IMR-90 (cell line): ENCODE results near the gene SLC4A7. TPM values are rescaled to one million over a fixed set of nuclear protein-coding genes. Genes with fewer than 3 reads are reported as not detected.

Experiments
- ATAC-seq: fragments of 200-7000 bp; cut with Tn5 transposase; 2 replicates; pipeline ENCODE4 v1.9.1; 2020; ENCODE audit warnings: low read depth, mild to moderate bottlenecking, moderate library complexity
- BruUV-seq: library from RNA; stranded (reverse); fragments of 400-500 nt; replicated peaks from 2 replicates; lab custom pipeline; 2021; lab: Mats Ljungman, UMichigan
- CTCF ChIA-PET: fragments of 300-600 bp; formaldehyde crosslinking; extraction: SDS; loops from one replicate; lab custom pipeline; 2021; ENCODE audit warnings: antibody characterized with exemption; lab: Yijun Ruan, JAX
- POLR2A ChIA-PET: fragments of 300-600 bp; sonication (Branson Sonifier 250); formaldehyde crosslinking; loops from one replicate; lab custom pipeline; 2022; ENCODE audit warnings: antibody characterized with exemption; ENCODE audit not compliant: unreplicated experiment; lab: Charles Lee
- DNase-seq: peaks from one replicate; pipeline ENCODE4 v3.0.0; 2013
- H2AFZ ChIP-seq: replicated peaks from 2 replicates; pipeline ENCODE3; 2013; ENCODE audit warnings: low read length, mild to moderate bottlenecking; ENCODE audit not compliant: poor library complexity
- H2AK5ac ChIP-seq: 2 replicates; pipeline ENCODE4 v1.6.1; 2013; ENCODE audit warnings: low read depth, low read length, inconsistent platforms
- H2AK9ac ChIP-seq: replicated peaks from 2 replicates; pipeline ENCODE3; 2013; ENCODE audit warnings: mild to moderate bottlenecking, low read depth, low read length, moderate library complexity; ENCODE audit not compliant: poor library complexity
- H2BK120ac ChIP-seq: 2 replicates; pipeline ENCODE4 v1.6.1; 2013; ENCODE audit warnings: low read depth, low read length, inconsistent platforms
- H2BK15ac ChIP-seq: 3 replicates; pipeline ENCODE4 v1.6.1; 2013; ENCODE audit warnings: low read depth, low read length, inconsistent platforms
- H2BK20ac ChIP-seq: 2 replicates; pipeline ENCODE4 v1.6.1; 2013; ENCODE audit warnings: low read depth, mild to moderate bottlenecking, inconsistent platforms, low read length, moderate library complexity
- H2BK5ac ChIP-seq: 2 replicates; pipeline ENCODE4 v1.6.1; 2013; ENCODE audit warnings: mild to moderate bottlenecking, low read depth, low read length, inconsistent platforms; ENCODE audit not compliant: poor library complexity, severe bottlenecking
- H3K14ac ChIP-seq: replicated peaks from 2 replicates; pipeline ENCODE4 v1.6.1; 2013; ENCODE audit warnings: low read depth, low read length, inconsistent platforms
- H3K18ac ChIP-seq: 2 replicates; pipeline ENCODE4 v1.6.1; 2013; ENCODE audit warnings: low read depth, low read length, control low read depth
- H3K23ac ChIP-seq: 2 replicates; pipeline ENCODE4 v1.6.1; 2013; ENCODE audit warnings: low read depth, low read length, inconsistent platforms
- H3K27ac ChIP-seq: 2 replicates; pipeline ENCODE4 v1.5.1; 2013; ENCODE audit warnings: mild to moderate bottlenecking, control low read depth, low read length; ENCODE audit not compliant: insufficient read depth
- H3K27me3 ChIP-seq: 2 replicates; pipeline ENCODE4 v1.6.1; 2013; ENCODE audit warnings: low read length; ENCODE audit not compliant: control insufficient read depth, insufficient read depth
- H3K36me3 ChIP-seq: 2 replicates; pipeline ENCODE4 v1.6.1; 2013; ENCODE audit warnings: low read length, mixed read lengths; ENCODE audit not compliant: control insufficient read depth, insufficient read depth
- H3K4ac ChIP-seq: 2 replicates; pipeline ENCODE4 v1.6.1; 2013; ENCODE audit warnings: low read depth, low read length, inconsistent platforms
- H3K4me1 ChIP-seq: 2 replicates; pipeline ENCODE4 v1.6.1; 2013; ENCODE audit warnings: low read length, mixed read lengths; ENCODE audit not compliant: control insufficient read depth, insufficient read depth
- H3K4me2 ChIP-seq: 2 replicates; pipeline ENCODE4 v1.6.1; 2013; ENCODE audit warnings: low read depth, mild to moderate bottlenecking, control low read depth, low read length, moderate library complexity
- H3K4me3 ChIP-seq: 2 replicates; pipeline ENCODE4 v1.5.1; 2013; ENCODE audit warnings: low read depth, mild to moderate bottlenecking, control low read depth, low read length, moderate library complexity; ENCODE audit not compliant: insufficient read depth
- H3K56ac ChIP-seq: 2 replicates; pipeline ENCODE4 v1.6.1; 2013; ENCODE audit warnings: low read length, inconsistent platforms; ENCODE audit not compliant: insufficient read depth; ENCODE audit errors: extremely low read depth
- H3K79me1 ChIP-seq, 2 experiments: 2 replicates each; pipeline ENCODE4 v1.6.1; 2013; ENCODE audit warnings: low read length in 2 of 2, inconsistent platforms in 1 of 2, low read depth in 1 of 2
- H3K9ac ChIP-seq: 2 replicates; pipeline ENCODE4 v1.6.1; 2013; ENCODE audit warnings: low read depth, low read length, control low read depth
- H3K9me1 ChIP-seq: 2 replicates; pipeline ENCODE4 v1.6.1; 2013; ENCODE audit warnings: low read length, inconsistent platforms; ENCODE audit not compliant: insufficient read depth
- H3K9me3 ChIP-seq: 2 replicates; pipeline ENCODE4 v1.6.1; 2013; ENCODE audit warnings: low read length; ENCODE audit not compliant: control insufficient read depth, insufficient read depth
- H4K20me1 ChIP-seq: 2 replicates; pipeline ENCODE4 v1.6.1; 2013; ENCODE audit warnings: low read length, inconsistent platforms; ENCODE audit not compliant: insufficient read depth
- H4K5ac ChIP-seq: 2 replicates; pipeline ENCODE4 v1.6.1; 2013; ENCODE audit warnings: mild to moderate bottlenecking, low read depth, low read length, control low read depth
- H4K8ac ChIP-seq, 2 experiments: 2 replicates each; pipeline ENCODE4 v1.6.1; 2013; ENCODE audit warnings: low read depth in 2 of 2, low read length in 2 of 2, control low read depth in 1 of 2, inconsistent platforms in 1 of 2
- H4K91ac ChIP-seq: 2 replicates; pipeline ENCODE4 v1.6.1; 2013; ENCODE audit warnings: low read depth, low read length, inconsistent platforms; ENCODE audit not compliant: insufficient read depth
- BHLHE40 ChIP-seq: fragments of 150-350 bp; IDR thresholded peaks from 2 replicates; pipeline ENCODE4 v1.6.1; 2016; ENCODE audit warnings: mild to moderate bottlenecking, low read depth, low read length
- MAFK ChIP-seq: IDR thresholded peaks from 2 replicates; pipeline ENCODE4 v1.6.1; 2012; ENCODE audit warnings: low read depth, low read length, improper control_type of control experiment
- MAZ ChIP-seq: IDR thresholded peaks from 2 replicates; pipeline ENCODE4 v1.6.1; 2012; ENCODE audit warnings: low read depth, mild to moderate bottlenecking, low read length, improper control_type of control experiment, moderate library complexity, borderline replicate concordance
- MXI1 ChIP-seq: IDR thresholded peaks from 2 replicates; pipeline ENCODE4 v1.6.1; 2012; ENCODE audit warnings: low read depth, mild to moderate bottlenecking, low read length, moderate library complexity, borderline replicate concordance
- RAD21 ChIP-seq: IDR thresholded peaks from 2 replicates; pipeline ENCODE4 v1.6.1; 2012; ENCODE audit warnings: low read length, improper control_type of control experiment
- RCOR1 ChIP-seq: IDR thresholded peaks from 2 replicates; pipeline ENCODE4 v1.6.1; 2012; ENCODE audit warnings: mild to moderate bottlenecking, low read length, improper control_type of control experiment; ENCODE audit not compliant: insufficient replicate concordance
- SMC3 ChIP-seq: fragments of 150-350 bp; IDR thresholded peaks from 2 replicates; pipeline ENCODE4 v1.6.1; 2016; ENCODE audit warnings: low read depth, mild to moderate bottlenecking, antibody characterized with exemption, low read length, moderate library complexity
- WGBS, 2 experiments: methylation state at CpG; one replicate each; pipeline versions ENCODE4 v1.1.5 to v1.1.7; 2013; ENCODE audit warnings: missing lambda C conversion rate in 2 of 2; ENCODE audit not compliant: insufficient read length in 1 of 2; ENCODE audit errors: extremely low coverage in 2 of 2; 5-methylcytosine and 5-hydroxymethylcytosine counted together
- dilution Hi-C: fragments of 300-500 bp; cut with HindIII; formaldehyde crosslinking; loops from one replicate; pipeline ENCODE4 v1.14.3; 2018; ENCODE audit warnings: low sequenced_read_pairs; ENCODE audit not compliant: unreplicated experiment
- in situ Hi-C: fragments of 300-500 bp; cut with MboI; formaldehyde crosslinking; loops from 3 replicates; pipeline ENCODE4 v1.14.3; 2019; ENCODE audit warnings: low sequenced_read_pairs, inconsistent platforms, mixed read lengths
- intact Hi-C: fragments of 100-400 bp; cut with micrococcal nuclease; formaldehyde crosslinking; loops from 2 replicates; pipeline ENCODE4 v1.10.0; 2022
- polyA plus RNA-seq, 3 experiments: library from polyadenylated mRNA; depleted of rRNA; stranded (reverse); fragments of >200 nt; gene quantifications; 2 replicates each; pipeline ENCODE4 v1.2.3, GENCODE V29; 2012; ENCODE audit warnings: low replicate concordance in 1 of 3
- total RNA-seq: library from RNA; depleted of rRNA; stranded (reverse); fragments of >200 nt; gene quantifications from 2 replicates; pipeline ENCODE4 v1.2.3, GENCODE V29; 2012
- TF ChIP-seq, protein P1 (sequence below): conservative IDR thresholded peaks from 2 replicates; pipeline ENCODE4 v1.5.1; 2012; ENCODE audit warnings: mild to moderate bottlenecking, low read depth, low read length, improper control_type of control experiment
- TF ChIP-seq, protein P2 (sequence below): fragments of 150-350 bp; IDR thresholded peaks from 2 replicates; pipeline ENCODE4 v1.6.1; 2017; ENCODE audit warnings: mild to moderate bottlenecking, antibody characterized with exemption, low read length, low read depth
- TF ChIP-seq, protein P3 (sequence below): fragments of 150-350 bp; IDR thresholded peaks from 2 replicates; pipeline ENCODE4 v1.6.1; 2016; ENCODE audit warnings: low read depth, mild to moderate bottlenecking, low read length, moderate library complexity, borderline replicate concordance

SLC4A7 gene
- total and polyA plus RNA-seq, 2 of the 4 experiments (the other 2 are of a cell fraction) = 17.7 to 50.4 TPM

DNA sequence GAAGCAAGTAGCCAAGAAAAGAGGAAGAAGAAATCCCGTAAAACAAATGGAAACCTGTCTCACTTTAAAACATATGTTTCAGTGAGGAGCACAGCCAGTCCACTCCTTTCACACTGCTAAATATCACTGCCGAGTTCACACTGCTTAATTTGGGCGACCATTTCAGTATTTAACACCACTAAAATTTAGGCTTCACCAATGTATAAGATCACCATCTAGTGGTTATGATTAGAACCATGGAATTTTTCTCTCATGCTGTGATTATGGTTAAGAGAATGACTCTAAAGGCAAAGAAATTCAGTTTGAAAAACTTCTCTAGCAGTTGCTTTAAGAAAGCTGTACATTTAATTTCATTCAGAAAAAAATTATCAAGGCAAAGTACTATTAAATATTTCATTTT, 16.6 kb downstream of the SLC4A7 start:
- Histone ChIP-seq H3K18ac (no peak overlapping the region), H3K14ac (no peak overlapping the region), H3K9ac (no peak overlapping the region; the same call in 1 of the 2 replicates), H3K23ac (no peak overlapping the region), H2AK5ac (no peak overlapping the region), H2BK120ac (no peak overlapping the region), H4K20me1 (peaks cover 60% of the 10 kb centered on the region), H3K27me3 (no peaks in the 10 kb centered on the region), H2AFZ (no peak overlapping the region), H4K91ac (no peak overlapping the region), H3K56ac (no peak overlapping the region), H3K27ac (no peak overlapping the region), H4K8ac (peak overlapping the region in 1 of 2 experiments; percentile 7; a peak in 1 of 4 replicates), H2BK5ac (peak overlapping the region; percentile 24), H2BK15ac (no peak overlapping the region), H3K36me3 (peaks cover 3% of the 10 kb centered on the region; the same call in 1 of the 2 replicates), H3K4me1 (peaks cover 6% of the 10 kb centered on the region), H4K5ac (no peak overlapping the region), H2AK9ac (no peak overlapping the region), H3K79me1 (peaks cover 0 to 25% of the 10 kb centered on the region in 2 experiments; a peak in 3 of 4 replicates), H3K4me3 (no peak overlapping the region), H3K4me2 (peak overlapping the region; percentile 87; the same call in 1 of the 2 replicates), H3K9me3 (no peaks in the 10 kb centered on the region), H3K4ac (no peak overlapping the region), H2BK20ac (no peak overlapping the region), H3K9me1 (0 out of 2 replicates have a peak, but pooled peaks cover 2% of the 10 kb centered on the region)
- no CpG with 5 or more reads among the region's 3 CpGs for WGBS, 2 experiments
- ChIA-PET CTCF (interaction anchor here (0.6 to 1.2 kb wide), 4 partner anchors 12 to 214 kb away, joined by 3 read pairs; no protein-coding TSS in a partner anchor), POLR2A (no interaction called here)
- BruUV-seq = no TSS peak
- ATAC-seq (peak; percentile 78), DNase-seq (peak; percentile 61)
- dilution Hi-C loops = no loop called here
- intact Hi-C loops = loop anchor here (2.0 kb wide), 2 partner anchors 155 to 333 kb away; no protein-coding TSS in a partner anchor
- in situ Hi-C loops = no loop called here
- TF ChIP-seq MXI1 (no peak), MAFK (no peak), MAZ (no peak), RAD21 (peak; percentile 52), SMC3 (peak; percentile 44), BHLHE40 (no peak), RCOR1 (no peak)
- TF ChIP-seq, protein P1, sequence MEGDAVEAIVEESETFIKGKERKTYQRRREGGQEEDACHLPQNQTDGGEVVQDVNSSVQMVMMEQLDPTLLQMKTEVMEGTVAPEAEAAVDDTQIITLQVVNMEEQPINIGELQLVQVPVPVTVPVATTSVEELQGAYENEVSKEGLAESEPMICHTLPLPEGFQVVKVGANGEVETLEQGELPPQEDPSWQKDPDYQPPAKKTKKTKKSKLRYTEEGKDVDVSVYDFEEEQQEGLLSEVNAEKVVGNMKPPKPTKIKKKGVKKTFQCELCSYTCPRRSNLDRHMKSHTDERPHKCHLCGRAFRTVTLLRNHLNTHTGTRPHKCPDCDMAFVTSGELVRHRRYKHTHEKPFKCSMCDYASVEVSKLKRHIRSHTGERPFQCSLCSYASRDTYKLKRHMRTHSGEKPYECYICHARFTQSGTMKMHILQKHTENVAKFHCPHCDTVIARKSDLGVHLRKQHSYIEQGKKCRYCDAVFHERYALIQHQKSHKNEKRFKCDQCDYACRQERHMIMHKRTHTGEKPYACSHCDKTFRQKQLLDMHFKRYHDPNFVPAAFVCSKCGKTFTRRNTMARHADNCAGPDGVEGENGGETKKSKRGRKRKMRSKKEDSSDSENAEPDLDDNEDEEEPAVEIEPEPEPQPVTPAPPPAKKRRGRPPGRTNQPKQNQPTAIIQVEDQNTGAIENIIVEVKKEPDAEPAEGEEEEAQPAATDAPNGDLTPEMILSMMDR = peak; percentile 62
- TF ChIP-seq, protein P2, sequence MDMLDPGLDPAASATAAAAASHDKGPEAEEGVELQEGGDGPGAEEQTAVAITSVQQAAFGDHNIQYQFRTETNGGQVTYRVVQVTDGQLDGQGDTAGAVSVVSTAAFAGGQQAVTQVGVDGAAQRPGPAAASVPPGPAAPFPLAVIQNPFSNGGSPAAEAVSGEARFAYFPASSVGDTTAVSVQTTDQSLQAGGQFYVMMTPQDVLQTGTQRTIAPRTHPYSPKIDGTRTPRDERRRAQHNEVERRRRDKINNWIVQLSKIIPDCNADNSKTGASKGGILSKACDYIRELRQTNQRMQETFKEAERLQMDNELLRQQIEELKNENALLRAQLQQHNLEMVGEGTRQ = no peak
- TF ChIP-seq, protein P3, sequence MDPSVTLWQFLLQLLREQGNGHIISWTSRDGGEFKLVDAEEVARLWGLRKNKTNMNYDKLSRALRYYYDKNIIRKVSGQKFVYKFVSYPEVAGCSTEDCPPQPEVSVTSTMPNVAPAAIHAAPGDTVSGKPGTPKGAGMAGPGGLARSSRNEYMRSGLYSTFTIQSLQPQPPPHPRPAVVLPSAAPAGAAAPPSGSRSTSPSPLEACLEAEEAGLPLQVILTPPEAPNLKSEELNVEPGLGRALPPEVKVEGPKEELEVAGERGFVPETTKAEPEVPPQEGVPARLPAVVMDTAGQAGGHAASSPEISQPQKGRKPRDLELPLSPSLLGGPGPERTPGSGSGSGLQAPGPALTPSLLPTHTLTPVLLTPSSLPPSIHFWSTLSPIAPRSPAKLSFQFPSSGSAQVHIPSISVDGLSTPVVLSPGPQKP = no peak
